Kidney (tissue), 14 donors: ENCODE measurements around the gene KCNAB1. TPM values are rescaled to one million over a fixed set of nuclear protein-coding genes. Genes with fewer than 3 reads are reported as not detected.

Source experiments
- DNase-seq, 5 donors: peaks; one replicate each; pipeline ENCODE4 v3.0.0-alpha.2; 2013 to 2020
- FAIRE-seq: peaks from 2 replicates; lab custom pipeline; 2012; peaks lifted over from hg19 to GRCh38; lab: Jason Lieb, UNC
- H3K27ac ChIP-seq, 2 donors: one replicate each; pipeline ENCODE4 v1.7.0; 2013; ENCODE audit warnings: low read depth in 2 of 2, low read length in 2 of 2, inconsistent platforms in 1 of 2
- H3K27me3 ChIP-seq: one replicate; pipeline ENCODE4 v1.7.1; 2013; ENCODE audit warnings: low read length, inconsistent platforms; ENCODE audit not compliant: control insufficient read depth, insufficient read depth
- H3K36me3 ChIP-seq, 3 donors: one replicate each; pipeline versions ENCODE4 v1.7.0 to v1.7.1; 2013; ENCODE audit warnings: low read length in 3 of 3, control low read depth in 1 of 3, inconsistent platforms in 1 of 3; ENCODE audit not compliant: insufficient read depth in 3 of 3, control insufficient read depth in 2 of 3
- H3K4me1 ChIP-seq, 3 donors: one replicate each; pipeline versions ENCODE4 v1.7.0 to v1.7.1; 2013; ENCODE audit warnings: low read length in 3 of 3, inconsistent platforms in 1 of 3, low read depth in 1 of 3; ENCODE audit not compliant: control insufficient read depth in 2 of 3, insufficient read depth in 2 of 3
- H3K4me3 ChIP-seq, 3 donors: one replicate each; pipeline versions ENCODE4 v1.7.0 to v1.8.1; 2013; ENCODE audit warnings: low read length in 3 of 3, control low read depth in 1 of 3, inconsistent platforms in 1 of 3
- H3K9ac ChIP-seq, 3 donors: one replicate each; pipeline versions ENCODE4 v1.7.0 to v1.7.1; 2013; ENCODE audit warnings: low read length in 3 of 3, control low read depth in 1 of 3, inconsistent platforms in 1 of 3
- H3K9me3 ChIP-seq, 3 donors: one replicate each; pipeline versions ENCODE4 v1.7.0 to v1.7.1; 2013; ENCODE audit warnings: low read length in 3 of 3, control low read depth in 1 of 3, inconsistent platforms in 1 of 3; ENCODE audit not compliant: control insufficient read depth in 2 of 3, insufficient read depth in 1 of 3
- intact Hi-C: fragments of 100-400 bp; cut with DNase I; formaldehyde crosslinking; loops from one replicate; pipeline ENCODE4 v1.11.1; 2022
- polyA plus RNA-seq: library from polyadenylated mRNA; stranded (reverse); fragments of 350-450 nt; fragmentation: Illumina TruSeq; extraction: RNeasy Lipid Tissue Mini Kit (QIAGEN cat#74804); gene quantifications from one replicate; pipeline ENCODE4 v1.2.3, GENCODE V29; 2014; ENCODE audit warnings: low read depth, low replicate concordance; ENCODE audit not compliant: insufficient read depth
- total RNA-seq: library from RNA; stranded (reverse); fragmentation: NEBNext Ultra II Directional; extraction: Animal tissue kit (Norgen Biotek cat#: 25700); gene quantifications from one replicate; pipeline ENCODE4 v1.2.1, GENCODE V29; 2021
- TF ChIP-seq, protein P1 (sequence below): IDR thresholded peaks from 3 replicates; pipeline ENCODE4 v1.5.1; 2012; ENCODE audit warnings: mild to moderate bottlenecking, moderate library complexity, borderline replicate concordance; ENCODE audit not compliant: insufficient read depth; ENCODE audit errors: extremely low read depth
- donor health status: control.
- donor health status: control.
- donor health status: control.
- donor health status: control.
- donor health status: control.
- donor health status: DM: yes; HTN: yes; CAD: no.
- donor health status: Normal renal cell carcinoma (clear cell type).

Gene KCNAB1
- total and polyA plus RNA-seq, 2 donors from 2014 or later: 1.7 to 6.6 TPM

DNA sequence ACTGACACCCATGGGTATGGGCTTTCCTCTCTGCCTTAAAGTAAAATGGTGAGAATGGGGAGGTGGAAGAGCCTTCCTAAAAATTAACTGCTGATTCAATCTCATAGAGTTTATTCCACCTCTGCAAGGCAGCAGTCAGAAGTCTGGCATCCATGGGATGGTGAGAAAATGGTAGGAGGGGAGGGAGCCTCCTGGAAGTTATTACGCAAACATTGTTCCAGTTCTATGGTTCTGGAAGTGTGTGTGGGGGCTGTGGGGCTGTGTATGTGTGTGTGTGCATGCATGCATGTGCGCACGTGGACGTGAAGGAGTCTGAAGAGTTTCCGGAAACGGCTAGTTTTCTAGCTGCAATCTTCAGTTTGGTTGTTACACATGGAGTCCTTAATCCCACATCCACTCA lies 177.6 kb downstream of the KCNAB1 start:
- DNase-seq: no peak
- TF ChIP-seq, protein P1, sequence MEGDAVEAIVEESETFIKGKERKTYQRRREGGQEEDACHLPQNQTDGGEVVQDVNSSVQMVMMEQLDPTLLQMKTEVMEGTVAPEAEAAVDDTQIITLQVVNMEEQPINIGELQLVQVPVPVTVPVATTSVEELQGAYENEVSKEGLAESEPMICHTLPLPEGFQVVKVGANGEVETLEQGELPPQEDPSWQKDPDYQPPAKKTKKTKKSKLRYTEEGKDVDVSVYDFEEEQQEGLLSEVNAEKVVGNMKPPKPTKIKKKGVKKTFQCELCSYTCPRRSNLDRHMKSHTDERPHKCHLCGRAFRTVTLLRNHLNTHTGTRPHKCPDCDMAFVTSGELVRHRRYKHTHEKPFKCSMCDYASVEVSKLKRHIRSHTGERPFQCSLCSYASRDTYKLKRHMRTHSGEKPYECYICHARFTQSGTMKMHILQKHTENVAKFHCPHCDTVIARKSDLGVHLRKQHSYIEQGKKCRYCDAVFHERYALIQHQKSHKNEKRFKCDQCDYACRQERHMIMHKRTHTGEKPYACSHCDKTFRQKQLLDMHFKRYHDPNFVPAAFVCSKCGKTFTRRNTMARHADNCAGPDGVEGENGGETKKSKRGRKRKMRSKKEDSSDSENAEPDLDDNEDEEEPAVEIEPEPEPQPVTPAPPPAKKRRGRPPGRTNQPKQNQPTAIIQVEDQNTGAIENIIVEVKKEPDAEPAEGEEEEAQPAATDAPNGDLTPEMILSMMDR: no peak
- H3K4me1 ChIP-seq: no peaks in the 10 kb centered on the region
- no peaks in the 10 kb centered on the region for H3K36me3 ChIP-seq
- FAIRE-seq: no peak
- intact Hi-C loops: no loop called here
- no peaks in the 10 kb centered on the region for H3K27me3 ChIP-seq
- no peak overlapping the region for H3K9ac ChIP-seq
- no peak overlapping the region for H3K27ac ChIP-seq
- H3K4me3 ChIP-seq: no peak overlapping the region
- H3K9me3 ChIP-seq: no peaks in the 10 kb centered on the region

DNA sequence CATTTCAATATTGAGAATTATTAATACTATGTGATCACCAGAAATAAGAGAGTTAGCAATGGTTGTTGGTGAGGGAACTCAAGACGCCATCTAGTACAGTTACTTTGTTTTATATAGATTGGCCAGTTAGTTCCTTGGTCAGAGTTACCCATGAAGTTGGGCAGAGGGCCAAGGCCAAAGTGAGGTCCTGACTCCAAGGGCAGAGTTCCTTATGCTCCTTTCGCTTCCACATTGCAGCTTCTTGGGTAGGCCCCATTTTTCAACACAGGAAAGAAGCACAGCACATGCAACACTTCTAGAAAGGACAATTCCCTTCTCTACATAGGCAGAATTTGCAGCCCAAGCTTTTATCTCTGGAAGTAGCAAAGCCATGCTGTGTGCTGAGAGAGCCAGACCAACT lies 178.6 kb downstream of the KCNAB1 start:
- H3K4me3 ChIP-seq: no peak overlapping the region
- no peaks in the 10 kb centered on the region for H3K27me3 ChIP-seq
- H3K4me1 ChIP-seq: no peaks in the 10 kb centered on the region
- H3K9ac ChIP-seq: no peak overlapping the region
- no peaks in the 10 kb centered on the region for H3K9me3 ChIP-seq
- DNase-seq (no peak), FAIRE-seq (no peak)
- intact Hi-C loops: no loop called here
- no peak overlapping the region for H3K27ac ChIP-seq
- no peaks in the 10 kb centered on the region for H3K36me3 ChIP-seq
- TF ChIP-seq, protein P1: no peak

DNA sequence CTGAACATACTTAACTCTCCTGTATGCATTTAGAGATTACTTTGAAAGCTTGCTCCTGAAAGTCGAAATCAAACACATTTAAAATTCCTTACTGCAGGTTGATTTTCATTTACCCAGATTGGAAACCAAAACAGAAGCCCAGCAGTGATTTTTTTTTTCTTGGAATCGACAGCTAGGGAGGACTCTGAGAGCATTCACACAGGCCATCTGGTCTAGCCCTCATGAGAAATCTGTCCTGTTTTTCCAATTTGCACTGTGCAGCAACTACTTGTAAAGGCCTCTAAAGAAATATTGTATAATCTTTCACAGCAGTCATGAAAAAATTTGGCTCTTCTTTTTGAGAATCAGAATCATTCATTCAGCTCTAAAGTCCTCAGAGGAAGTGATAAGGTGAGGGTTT lies 179.2 kb downstream of the KCNAB1 start:
- no peaks in the 10 kb centered on the region for H3K4me1 ChIP-seq
- H3K36me3 ChIP-seq: no peaks in the 10 kb centered on the region
- TF ChIP-seq, protein P1: no peak
- H3K27ac ChIP-seq: no peak overlapping the region
- no peaks in the 10 kb centered on the region for H3K27me3 ChIP-seq
- intact Hi-C loops: no loop called here
- no peak overlapping the region for H3K9ac ChIP-seq
- DNase-seq (no peak), FAIRE-seq (no peak)
- no peak overlapping the region for H3K4me3 ChIP-seq
- no peaks in the 10 kb centered on the region for H3K9me3 ChIP-seq

DNA sequence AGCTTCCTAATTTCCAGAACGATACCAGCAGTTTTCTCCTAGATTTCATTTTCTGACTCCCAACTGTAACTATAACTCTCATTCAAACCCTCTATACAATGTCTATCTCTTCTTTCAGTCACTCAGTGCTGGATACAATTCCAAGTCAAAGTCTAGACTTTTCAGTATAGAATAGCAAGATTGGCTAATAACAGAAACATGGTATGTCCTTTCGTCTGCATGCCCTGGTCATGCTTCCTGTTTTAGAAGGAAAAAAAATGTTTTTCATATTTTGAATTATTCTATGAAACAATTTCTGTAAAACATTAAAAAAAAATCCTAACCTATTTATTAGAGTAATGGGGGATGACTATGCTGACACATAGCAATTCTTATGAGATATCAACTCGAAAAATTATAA lies 180.0 kb downstream of the KCNAB1 start:
- no peak for DNase-seq
- no peaks in the 10 kb centered on the region for H3K36me3 ChIP-seq
- no peak overlapping the region for H3K4me3 ChIP-seq
- no peaks in the 10 kb centered on the region for H3K9me3 ChIP-seq
- FAIRE-seq: no peak
- no peak overlapping the region for H3K9ac ChIP-seq
- no peaks in the 10 kb centered on the region for H3K27me3 ChIP-seq
- H3K27ac ChIP-seq: no peak overlapping the region
- intact Hi-C loops: no loop called here
- TF ChIP-seq, protein P1: no peak
- H3K4me1 ChIP-seq: no peaks in the 10 kb centered on the region
